Lung (tissue), 12 donors: ENCODE measurements around the gene CEP41. TPM values are rescaled to one million over a fixed set of nuclear protein-coding genes. Genes with fewer than 3 reads are reported as not detected.

Experiments used
- ATAC-seq: fragments of 200-7000 bp; cut with Tn5 transposase; one replicate; pipeline ENCODE4 v1.9.1; 2020; ENCODE audit warnings: moderate number of reproducible peaks; ENCODE audit not compliant: insufficient read depth, low FRiP score
- DNase-seq, 3 donors: peaks; one replicate each; pipeline ENCODE4 v3.0.0-alpha.2; 2013 to 2017
- H3K27ac ChIP-seq, 2 donors: one replicate each; pipeline ENCODE4 v1.5.1; 2013; ENCODE audit warnings: mild to moderate bottlenecking in 2 of 2, moderate library complexity in 2 of 2, control low read depth in 1 of 2, inconsistent platforms in 1 of 2, low read depth in 1 of 2, low read length in 1 of 2
- H3K27me3 ChIP-seq, 3 donors: one replicate each; pipeline ENCODE4 v1.5.1; 2013; ENCODE audit warnings: low read length in 2 of 3; ENCODE audit not compliant: control insufficient read depth in 3 of 3, insufficient read depth in 3 of 3
- H3K36me3 ChIP-seq, 4 donors: one replicate each; pipeline ENCODE4 v1.5.1; 2013; ENCODE audit warnings: low read length in 4 of 4, mild to moderate bottlenecking in 1 of 4, moderate library complexity in 1 of 4; ENCODE audit not compliant: control insufficient read depth in 4 of 4, insufficient read depth in 4 of 4
- H3K4me1 ChIP-seq, 5 donors: one replicate each; pipeline ENCODE4 v1.5.1; 2013; ENCODE audit warnings: low read length in 5 of 5, mild to moderate bottlenecking in 2 of 5, moderate library complexity in 1 of 5; ENCODE audit not compliant: control insufficient read depth in 5 of 5, insufficient read depth in 5 of 5
- H3K4me3 ChIP-seq: one replicate; pipeline ENCODE4 v1.5.1; 2013; ENCODE audit warnings: mild to moderate bottlenecking, control low read depth, moderate library complexity
- H3K9ac ChIP-seq, 2 donors: one replicate each; pipeline ENCODE4 v1.5.1; 2013; ENCODE audit warnings: low read length in 2 of 2, control low read depth in 1 of 2; ENCODE audit not compliant: insufficient read depth in 1 of 2
- H3K9me3 ChIP-seq, 4 donors: one replicate each; pipeline ENCODE4 v1.5.1; 2013; ENCODE audit warnings: low read length in 3 of 4, mild to moderate bottlenecking in 1 of 4, moderate library complexity in 1 of 4; ENCODE audit not compliant: control insufficient read depth in 4 of 4, insufficient read depth in 3 of 4
- WGBS, 2 donors: extraction: QIAGEN DNeasy Blood & Tissue Kit; methylation state at CpG; one replicate each; pipeline ENCODE4 v1.1.7; 2013; 5-methylcytosine and 5-hydroxymethylcytosine counted together
- polyA plus RNA-seq, 2 donors: library from polyadenylated mRNA; stranded (reverse); fragments of 200-250 nt; gene quantifications; one replicate each; pipeline ENCODE4 v1.2.1, GENCODE V29; 2013
- total RNA-seq, 2 donors: library from RNA; depleted of rRNA in 1 of 2; stranded (reverse); fragments of >200 nt in 1 of 2; gene quantifications; one replicate each; pipeline ENCODE4 v1.2.1, GENCODE V29; 2014 to 2021
- TF ChIP-seq, protein P1 (sequence below): IDR thresholded peaks from 2 replicates; pipeline ENCODE4 v1.5.1; 2012; ENCODE audit warnings: mild to moderate bottlenecking; ENCODE audit errors: control extremely low read depth, extremely low read depth
- donor health status: control.
- donor health status: control.
- donor health status: Bipolar disorder and iron deficiency.
- donor health status: healthy.
- donor health status: DM: yes; HTN: yes; CAD: no.

CEP41 gene
- total and polyA plus RNA-seq, 4 donors: 3.7 to 15.3 (median 11.6) TPM

DNA sequence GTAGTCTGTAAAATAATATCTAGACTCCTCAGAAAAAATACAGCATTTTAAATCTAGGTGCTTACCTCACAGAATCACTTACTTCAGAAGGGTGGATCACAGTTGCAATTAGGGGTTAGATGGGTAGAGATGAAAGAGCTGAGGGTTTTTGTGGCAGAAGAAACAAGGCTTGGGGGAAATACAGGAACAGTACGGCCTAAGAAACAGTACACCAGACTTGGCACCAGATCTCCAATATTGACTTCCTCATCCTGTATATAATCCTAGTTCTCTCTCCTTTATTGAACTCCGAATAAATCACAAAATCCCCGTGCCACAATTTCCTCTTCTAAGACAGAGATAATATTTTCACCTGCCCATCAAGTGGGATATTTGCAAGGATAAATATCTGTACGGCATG, 14.3 kb downstream of the CEP41 start:
- Histone ChIP-seq H3K27me3 (no peaks in the 10 kb centered on the region), H3K4me1 (peaks cover 0 to 34% (median 12%) of the 10 kb centered on the region in 5 donors), H3K27ac (no peak overlapping the region), H3K9ac (no peak overlapping the region), H3K9me3 (no peaks in the 10 kb centered on the region), H3K36me3 (no peaks in the 10 kb centered on the region), H3K4me3 (no peak overlapping the region)
- TF ChIP-seq, protein P1, sequence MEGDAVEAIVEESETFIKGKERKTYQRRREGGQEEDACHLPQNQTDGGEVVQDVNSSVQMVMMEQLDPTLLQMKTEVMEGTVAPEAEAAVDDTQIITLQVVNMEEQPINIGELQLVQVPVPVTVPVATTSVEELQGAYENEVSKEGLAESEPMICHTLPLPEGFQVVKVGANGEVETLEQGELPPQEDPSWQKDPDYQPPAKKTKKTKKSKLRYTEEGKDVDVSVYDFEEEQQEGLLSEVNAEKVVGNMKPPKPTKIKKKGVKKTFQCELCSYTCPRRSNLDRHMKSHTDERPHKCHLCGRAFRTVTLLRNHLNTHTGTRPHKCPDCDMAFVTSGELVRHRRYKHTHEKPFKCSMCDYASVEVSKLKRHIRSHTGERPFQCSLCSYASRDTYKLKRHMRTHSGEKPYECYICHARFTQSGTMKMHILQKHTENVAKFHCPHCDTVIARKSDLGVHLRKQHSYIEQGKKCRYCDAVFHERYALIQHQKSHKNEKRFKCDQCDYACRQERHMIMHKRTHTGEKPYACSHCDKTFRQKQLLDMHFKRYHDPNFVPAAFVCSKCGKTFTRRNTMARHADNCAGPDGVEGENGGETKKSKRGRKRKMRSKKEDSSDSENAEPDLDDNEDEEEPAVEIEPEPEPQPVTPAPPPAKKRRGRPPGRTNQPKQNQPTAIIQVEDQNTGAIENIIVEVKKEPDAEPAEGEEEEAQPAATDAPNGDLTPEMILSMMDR: no peak
- DNase-seq (no peak), ATAC-seq (no peak)
- 32 to 51% methylated on average over 4 of the region's 4 CpGs for WGBS, 2 donors

DNA sequence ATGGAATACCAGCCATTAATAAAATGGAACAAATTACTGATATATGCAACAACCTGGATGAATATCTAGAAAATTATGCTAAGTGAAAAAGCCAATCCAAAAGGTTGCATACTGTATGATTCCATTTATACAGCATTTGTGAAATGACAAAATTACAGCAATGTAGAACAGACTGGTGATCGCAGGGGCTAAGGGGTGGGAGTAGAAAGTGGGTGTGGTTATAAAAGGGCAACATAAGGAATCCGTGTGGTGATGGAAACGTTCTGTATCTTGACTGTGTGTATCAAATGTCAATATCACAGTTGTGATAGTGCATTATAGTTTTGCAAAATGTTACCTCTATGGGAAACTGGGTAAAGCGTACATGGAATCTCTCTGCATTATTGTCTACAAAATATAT, 15.0 kb downstream of the CEP41 start:
- H3K4me3 ChIP-seq: no peak overlapping the region
- no peaks in the 10 kb centered on the region for H3K36me3 ChIP-seq
- DNase-seq: no peak
- WGBS, 2 donors: 82 to 90% methylated on average over 4 of the region's 4 CpGs
- TF ChIP-seq, protein P1: no peak
- no peak for ATAC-seq
- no peak overlapping the region for H3K27ac ChIP-seq
- no peak overlapping the region for H3K9ac ChIP-seq
- no peaks in the 10 kb centered on the region for H3K27me3 ChIP-seq
- peaks cover 0 to 32% (median 11%) of the 10 kb centered on the region in 5 donors for H3K4me1 ChIP-seq
- no peaks in the 10 kb centered on the region for H3K9me3 ChIP-seq

DNA sequence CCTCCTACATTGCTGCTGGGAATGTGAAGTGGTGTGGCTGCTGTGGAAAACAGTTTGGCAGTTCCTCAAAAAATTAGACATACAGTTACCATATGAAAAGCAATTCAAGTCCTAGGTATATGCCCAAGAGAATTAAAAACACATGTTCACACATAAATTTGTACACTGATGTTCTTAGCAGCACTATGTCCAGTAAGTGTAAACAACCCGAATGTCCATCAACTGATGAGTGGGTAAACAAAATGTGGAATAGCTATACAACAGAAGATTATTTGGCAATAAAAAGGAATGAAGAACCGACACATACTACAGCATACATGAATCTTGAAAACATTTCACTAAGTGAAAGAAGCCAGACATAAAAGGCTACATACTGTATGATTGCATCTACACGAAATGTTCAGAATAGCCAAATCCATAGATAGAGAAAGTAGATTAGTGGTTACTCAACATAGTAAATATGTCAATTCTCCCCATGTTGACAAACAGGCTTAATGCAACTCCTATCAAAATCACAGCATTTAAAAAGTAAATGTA, 17.2 kb downstream of the CEP41 start:
- Histone ChIP-seq H3K27ac (no peak overlapping the region), H3K4me1 (peaks cover 0 to 19% (median 8%) of the 10 kb centered on the region in 5 donors), H3K27me3 (no peaks in the 10 kb centered on the region), H3K4me3 (no peak overlapping the region), H3K9ac (no peak overlapping the region), H3K36me3 (no peaks in the 10 kb centered on the region), H3K9me3 (no peaks in the 10 kb centered on the region)
- ATAC-seq (no peak), DNase-seq (peak in 1 of 3 donors; percentile 53)
- TF ChIP-seq, protein P1: no peak
- WGBS, 2 donors: 90 to 92% methylated on average over 3 of the region's 3 CpGs

DNA sequence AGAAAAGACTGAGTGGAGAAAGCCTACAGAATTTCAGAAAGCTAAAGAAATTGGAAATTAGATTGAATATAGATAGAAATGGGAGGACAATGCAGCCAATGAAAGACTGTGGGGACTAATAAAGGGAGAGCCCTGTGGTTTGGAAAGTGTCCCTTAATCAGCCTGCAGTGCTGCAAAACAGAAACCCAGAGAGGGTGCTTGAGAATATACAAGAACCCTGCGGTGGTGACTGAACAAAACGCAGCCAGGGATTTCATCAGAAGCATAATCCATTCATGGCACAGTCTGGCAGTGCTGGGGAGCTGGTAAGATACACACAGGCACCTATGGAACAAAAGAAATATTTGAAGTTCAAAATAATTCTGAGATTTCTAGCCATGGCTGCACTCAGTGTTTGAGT, 19.1 kb downstream of the CEP41 start:
- Histone ChIP-seq H3K27ac (no peak overlapping the region), H3K36me3 (no peaks in the 10 kb centered on the region), H3K4me3 (no peak overlapping the region), H3K4me1 (peaks cover 0 to 33% (median 10%) of the 10 kb centered on the region in 5 donors), H3K9ac (peak overlapping the region in 1 of 2 donors; percentile 8), H3K9me3 (no peaks in the 10 kb centered on the region), H3K27me3 (no peaks in the 10 kb centered on the region)
- 44 to 47% methylated on average over 2 of the region's 2 CpGs for WGBS, 2 donors
- TF ChIP-seq, protein P1: no peak
- ATAC-seq (no peak), DNase-seq (peak in 1 of 3 donors; percentile 49)
